HL-60 (cell line): ENCODE measurements around the gene PILRB.

Experiments used
- CTCF ChIP-seq: IDR thresholded peaks from one replicate; pipeline ENCODE4 v1.5.1; 2011; ENCODE audit warnings: low read length, control low read depth, inconsistent platforms; ENCODE audit not compliant: insufficient read depth
- GABPA ChIP-seq: IDR thresholded peaks from 2 replicates; pipeline ENCODE4 v1.6.1; 2012; ENCODE audit warnings: low read depth
- POLR2AphosphoS5 ChIP-seq: IDR thresholded peaks from 2 replicates; pipeline ENCODE4 v1.6.1; 2012; ENCODE audit warnings: low read depth
- REST ChIP-seq: IDR thresholded peaks from 2 replicates; pipeline ENCODE4 v1.6.1; 2012; ENCODE audit warnings: low read depth; ENCODE audit not compliant: insufficient replicate concordance

GRCh38 chr7:100349757-100350156, 8.2 kb upstream of the PILRB start:
- TF ChIP-seq CTCF (no peak), POLR2AphosphoS5 (no peak; the same call in 1 of the 2 replicates), GABPA (no peak), REST (no peak)
